Smooth muscle cell (in vitro differentiated cells): ENCODE data around the gene PTGDS. TPM values are rescaled to one million over a fixed set of nuclear protein-coding genes. Genes with fewer than 3 reads are reported as not detected.

Source experiments
- DNase-seq: peaks from one replicate; lab custom pipeline; 2025; ENCODE audit not compliant: unreplicated experiment; lab: John Stamatoyannopoulos, UW
- H2AFZ ChIP-seq: fragments of 200-600 bp; sonication (generic); 2 replicates; pipeline ENCODE4 v1.6.0; 2016; ENCODE audit warnings: antibody characterized with exemption, low read depth, mild to moderate bottlenecking
- H3F3A ChIP-seq: fragments of 200-600 bp; sonication (generic); 2 replicates; pipeline ENCODE4 v1.6.0; 2017; ENCODE audit warnings: antibody characterized with exemption, low read depth
- H3K27ac ChIP-seq: fragments of 200-600 bp; sonication (generic); 2 replicates; pipeline ENCODE4 v1.5.1; 2016; ENCODE audit warnings: low read depth, mild to moderate bottlenecking
- H3K27me3 ChIP-seq: fragments of 200-600 bp; sonication (generic); 2 replicates; pipeline ENCODE4 v1.6.1; 2016; ENCODE audit warnings: low read depth, mild to moderate bottlenecking
- H3K36me3 ChIP-seq: fragments of 200-600 bp; sonication (generic); 2 replicates; pipeline ENCODE4 v1.5.1; 2016; ENCODE audit warnings: low read depth
- H3K4me1 ChIP-seq: fragments of 200-600 bp; sonication (generic); 2 replicates; pipeline ENCODE4 v1.5.1; 2016; ENCODE audit warnings: low read depth
- H3K4me2 ChIP-seq: fragments of 200-600 bp; sonication (generic); 2 replicates; pipeline ENCODE4 v1.6.0; 2016; ENCODE audit warnings: mild to moderate bottlenecking
- H3K4me3 ChIP-seq: fragments of 200-600 bp; sonication (generic); 2 replicates; pipeline ENCODE4 v1.5.1; 2016; ENCODE audit warnings: mild to moderate bottlenecking
- H3K79me2 ChIP-seq: fragments of 200-600 bp; sonication (generic); 2 replicates; pipeline ENCODE4 v1.6.0; 2016; ENCODE audit warnings: low read depth, mild to moderate bottlenecking
- H3K9ac ChIP-seq: fragments of 200-600 bp; sonication (generic); 2 replicates; pipeline ENCODE4 v1.6.0; 2016; ENCODE audit warnings: low read depth
- H3K9me3 ChIP-seq: fragments of 200-600 bp; sonication (generic); replicated peaks from 2 replicates; pipeline ENCODE4 v1.5.1; 2016; ENCODE audit warnings: low read depth
- H4K20me1 ChIP-seq: fragments of 200-600 bp; sonication (generic); 2 replicates; pipeline ENCODE4 v1.6.0; 2016; ENCODE audit warnings: low read depth
- WGBS: methylation state at CpG from one replicate; pipeline ENCODE4 v1.1.7; 2016; ENCODE audit warnings: low lambda C conversion rate; 5-methylcytosine and 5-hydroxymethylcytosine counted together
- polyA plus RNA-seq: library from polyadenylated mRNA; unstranded; fragments of >200 nt; fragmentation: Nextera tagmentation; extraction: Ambion mirVana; gene quantifications from 2 replicates; pipeline ENCODE4 v1.2.1, GENCODE V29; 2016
- total RNA-seq: library from RNA; depleted of rRNA; stranded (reverse); fragments of >200 nt; gene quantifications from 2 replicates; pipeline ENCODE4 v1.2.3, GENCODE V29; 2014
- TF ChIP-seq, protein P1 (sequence below): fragments of 200-600 bp; sonication (generic); IDR thresholded peaks from 2 replicates; pipeline ENCODE4 v1.5.1; 2017; ENCODE audit warnings: borderline replicate concordance, mild to moderate bottlenecking, antibody characterized with exemption; ENCODE audit not compliant: insufficient read depth, poor library complexity, severe bottlenecking

The PTGDS gene
- total and polyA plus RNA-seq, 2 experiments from 2014 or later = 119 to 611 TPM

DNA sequence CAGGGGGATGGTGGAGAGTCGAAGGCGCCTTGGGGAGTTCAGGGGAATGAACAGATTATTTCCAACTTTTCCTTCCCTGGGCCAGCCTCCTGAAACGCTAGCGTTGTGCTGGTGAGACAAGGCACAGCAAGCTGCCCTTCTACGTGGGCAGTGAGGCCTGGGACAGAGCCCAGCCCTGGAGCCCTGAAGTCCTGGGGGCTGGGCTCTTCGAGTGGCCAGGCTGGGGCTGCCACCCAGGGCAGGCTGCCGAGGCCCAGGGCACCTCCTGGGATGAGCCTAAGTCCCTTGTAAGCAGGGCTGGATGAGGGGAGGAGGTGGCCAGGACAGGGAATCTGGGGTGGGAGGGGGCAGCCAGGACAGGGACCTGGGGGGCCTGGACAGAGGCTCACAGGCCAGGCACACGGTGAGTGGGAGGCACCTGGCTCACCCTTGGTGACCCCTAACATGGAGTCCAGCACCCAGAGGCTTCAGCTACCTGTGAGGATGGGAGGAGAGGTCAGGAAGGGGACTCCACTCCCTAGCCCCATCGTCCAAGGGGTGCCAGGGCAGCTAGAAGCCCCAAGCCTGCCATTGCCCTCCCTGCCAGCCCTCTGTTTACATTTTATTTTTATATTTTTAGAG, 26.5 kb upstream of the PTGDS start:
- H3K4me3 ChIP-seq = peak overlapping the region; percentile 47
- H3F3A ChIP-seq = no peaks in the 10 kb centered on the region
- H3K9me3 ChIP-seq = no peaks in the 10 kb centered on the region
- no peak overlapping the region for H3K27ac ChIP-seq
- H3K27me3 ChIP-seq = no peaks in the 10 kb centered on the region
- TF ChIP-seq, protein P1, sequence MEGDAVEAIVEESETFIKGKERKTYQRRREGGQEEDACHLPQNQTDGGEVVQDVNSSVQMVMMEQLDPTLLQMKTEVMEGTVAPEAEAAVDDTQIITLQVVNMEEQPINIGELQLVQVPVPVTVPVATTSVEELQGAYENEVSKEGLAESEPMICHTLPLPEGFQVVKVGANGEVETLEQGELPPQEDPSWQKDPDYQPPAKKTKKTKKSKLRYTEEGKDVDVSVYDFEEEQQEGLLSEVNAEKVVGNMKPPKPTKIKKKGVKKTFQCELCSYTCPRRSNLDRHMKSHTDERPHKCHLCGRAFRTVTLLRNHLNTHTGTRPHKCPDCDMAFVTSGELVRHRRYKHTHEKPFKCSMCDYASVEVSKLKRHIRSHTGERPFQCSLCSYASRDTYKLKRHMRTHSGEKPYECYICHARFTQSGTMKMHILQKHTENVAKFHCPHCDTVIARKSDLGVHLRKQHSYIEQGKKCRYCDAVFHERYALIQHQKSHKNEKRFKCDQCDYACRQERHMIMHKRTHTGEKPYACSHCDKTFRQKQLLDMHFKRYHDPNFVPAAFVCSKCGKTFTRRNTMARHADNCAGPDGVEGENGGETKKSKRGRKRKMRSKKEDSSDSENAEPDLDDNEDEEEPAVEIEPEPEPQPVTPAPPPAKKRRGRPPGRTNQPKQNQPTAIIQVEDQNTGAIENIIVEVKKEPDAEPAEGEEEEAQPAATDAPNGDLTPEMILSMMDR = no peak
- H3K9ac ChIP-seq = no peak overlapping the region
- H3K79me2 ChIP-seq = no peaks in the 10 kb centered on the region
- 66% methylated on average over 8 of the region's 9 CpGs for whole genome bisulfite sequencing
- peak overlapping the region; percentile 85 for H3K4me2 ChIP-seq
- H4K20me1 ChIP-seq = no peaks in the 10 kb centered on the region
- DNase-seq = no peak
- no peaks in the 10 kb centered on the region for H3K36me3 ChIP-seq
- no peak overlapping the region for H2AFZ ChIP-seq
- peaks cover 6% of the 10 kb centered on the region for H3K4me1 ChIP-seq

DNA sequence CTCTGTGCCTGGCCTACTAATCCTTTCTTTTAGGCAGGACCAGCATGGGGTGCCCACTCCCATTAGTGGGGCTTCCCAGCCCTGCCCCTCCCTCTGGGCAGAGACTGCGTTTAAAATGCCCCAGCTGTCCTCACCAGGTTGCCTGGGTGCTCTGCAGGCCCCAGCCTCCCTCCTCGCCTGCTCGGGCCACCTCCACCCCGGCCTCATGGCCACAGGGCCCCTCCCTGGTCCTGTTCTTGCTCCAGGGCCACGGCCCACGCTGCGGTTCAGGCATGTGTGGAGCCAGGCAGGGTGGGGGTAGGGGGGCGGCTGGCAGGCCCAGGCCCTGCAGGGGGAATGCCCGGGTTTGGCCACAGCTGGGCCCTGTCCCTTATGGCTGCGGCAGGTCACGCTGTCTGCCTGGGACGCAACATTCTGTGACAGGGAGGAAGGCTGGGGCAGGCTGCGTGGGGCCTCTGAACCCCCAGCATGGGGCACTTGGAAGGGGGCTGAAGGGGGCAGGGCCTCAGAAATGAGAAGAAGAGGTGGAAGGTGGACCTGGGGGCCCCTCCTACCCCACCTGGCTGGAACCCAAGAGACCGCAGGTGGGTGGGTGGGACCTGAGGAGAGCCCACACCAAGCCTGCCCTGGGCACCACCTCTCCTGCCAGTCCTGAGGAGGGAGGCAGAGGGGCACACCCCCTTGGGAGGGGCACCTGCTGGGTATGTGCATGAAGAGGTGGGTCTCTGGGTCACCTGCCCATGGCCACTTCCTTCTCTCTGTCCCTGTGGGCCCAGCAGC, 25.6 kb upstream of the PTGDS start, which contains the start of gene LCN12:
LCN12 (plus strand) TSS at position 733 of the 780 bp plus-strand sequence. CDS start 55 bp downstream, outside the sequence.
- no peaks in the 10 kb centered on the region for H4K20me1 ChIP-seq
- H3K9me3 ChIP-seq = no peaks in the 10 kb centered on the region
- H3K36me3 ChIP-seq = no peaks in the 10 kb centered on the region
- no peak within 1 kb of the TSS for H3K4me3 ChIP-seq
- no peak within 1 kb of the TSS for H2AFZ ChIP-seq
- H3K4me2 ChIP-seq = no peak within 1 kb of the TSS
- no peak for DNase-seq
- WGBS = 88% methylated on average over 12 of the region's 14 CpGs
- H3K4me1 ChIP-seq = peaks cover 6% of the 10 kb centered on the region
- no peaks in the 10 kb centered on the region for H3K79me2 ChIP-seq
- H3K27me3 ChIP-seq = no peaks in the 10 kb centered on the region
- H3K27ac ChIP-seq = no peak within 1 kb of the TSS
- no peaks in the 10 kb centered on the region for H3F3A ChIP-seq
- TF ChIP-seq, protein P1 = no peak
- no peak within 1 kb of the TSS for H3K9ac ChIP-seq

GRCh38 chr9:136952321-136952850, 24.9 kb upstream of the PTGDS start:
- H3K4me2 ChIP-seq = no peak overlapping the region
- peaks cover 6% of the 10 kb centered on the region for H3K4me1 ChIP-seq
- WGBS = 84% methylated on average over 13 of the region's 15 CpGs
- H3K9ac ChIP-seq = no peak overlapping the region
- no peaks in the 10 kb centered on the region for H3K79me2 ChIP-seq
- no peaks in the 10 kb centered on the region for H3K36me3 ChIP-seq
- no peak overlapping the region for H3K4me3 ChIP-seq
- H4K20me1 ChIP-seq = no peaks in the 10 kb centered on the region
- H3K27ac ChIP-seq = no peak overlapping the region
- H3K9me3 ChIP-seq = no peaks in the 10 kb centered on the region
- DNase-seq = no peak
- TF ChIP-seq, protein P1 = no peak
- no peaks in the 10 kb centered on the region for H3F3A ChIP-seq
- no peak overlapping the region for H2AFZ ChIP-seq
- no peaks in the 10 kb centered on the region for H3K27me3 ChIP-seq
